GM18498 (cell line): ENCODE measurements around the gene KIF1B.
"Not testable (repeated sequence)": the region's sequence is repeated elsewhere in the genome, so short reads cannot be mapped to it uniquely, and the experiment has no call there.

Experiments used
- ATAC-seq: cut with Tn5 transposase; IDR thresholded peaks from one replicate; pipeline ENCODE4 v1.9.1; 2021; ENCODE audit warnings: mild to moderate bottlenecking, moderate library complexity; ENCODE audit not compliant: unreplicated experiment

KIF1B gene

GRCh38 chr1:10421637-10422036 is 211.3 kb downstream of the KIF1B start:
- no peak for ATAC-seq

DNA sequence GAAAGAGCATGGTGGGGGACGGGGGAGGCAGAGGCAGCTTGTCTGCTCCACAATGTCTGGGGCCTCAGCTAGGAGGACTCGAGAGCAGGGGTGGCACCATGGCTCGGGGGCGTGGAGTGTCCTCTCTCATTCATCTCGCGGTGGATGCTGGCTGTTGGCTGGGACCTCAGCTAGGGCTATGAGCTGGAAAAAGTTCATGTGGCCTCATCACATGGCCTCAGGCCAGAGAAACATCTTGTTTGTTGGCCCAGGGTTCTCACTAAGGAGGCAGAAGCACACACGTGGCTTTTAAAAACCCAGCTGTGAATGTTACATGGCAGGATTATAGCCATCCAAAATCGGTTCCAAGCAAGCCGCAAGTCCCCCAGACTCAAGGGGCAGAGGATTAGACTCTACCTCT is 213.7 kb downstream of the KIF1B start:
- ATAC-seq: no peak

- ATAC-seq: no peak
Measured at GRCh38 chr1:10424651-10425050, 214.3 kb downstream of the KIF1B start.

DNA sequence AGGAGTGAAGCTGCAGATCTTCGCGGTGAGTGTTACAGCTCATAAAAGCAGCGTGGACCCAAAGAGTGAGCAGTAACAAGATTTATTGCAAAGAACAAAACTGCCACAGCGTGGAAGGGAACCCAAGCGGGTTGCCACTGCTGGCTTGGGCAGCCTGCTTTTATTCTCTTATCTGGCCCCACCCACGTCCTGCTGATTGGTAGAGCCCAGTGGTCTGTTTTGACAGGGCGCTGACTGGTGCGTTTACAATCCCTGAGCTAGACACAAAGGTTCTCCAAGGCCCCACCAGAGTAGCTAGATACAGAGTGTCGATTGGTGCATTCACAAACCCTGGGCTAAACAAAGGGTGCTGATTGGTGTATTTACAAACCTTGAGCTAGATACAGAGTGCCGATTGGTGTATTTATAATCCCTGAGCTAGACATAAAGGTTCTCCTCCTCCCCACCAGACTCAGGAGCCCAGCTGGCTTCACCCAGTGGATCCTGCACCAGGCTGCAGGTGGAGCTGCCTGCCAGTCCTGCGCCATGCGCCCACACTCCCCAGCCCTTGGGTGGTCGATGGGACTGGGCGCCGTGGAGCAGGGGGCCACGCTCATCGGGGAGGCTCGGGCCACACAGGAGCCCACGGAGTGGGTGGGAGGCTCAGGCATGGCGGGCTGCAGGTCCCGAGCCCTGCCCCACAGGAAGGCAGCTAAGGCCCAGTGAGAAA is 215.6 kb downstream of the KIF1B start:
- ATAC-seq: not testable (repeated sequence)

DNA sequence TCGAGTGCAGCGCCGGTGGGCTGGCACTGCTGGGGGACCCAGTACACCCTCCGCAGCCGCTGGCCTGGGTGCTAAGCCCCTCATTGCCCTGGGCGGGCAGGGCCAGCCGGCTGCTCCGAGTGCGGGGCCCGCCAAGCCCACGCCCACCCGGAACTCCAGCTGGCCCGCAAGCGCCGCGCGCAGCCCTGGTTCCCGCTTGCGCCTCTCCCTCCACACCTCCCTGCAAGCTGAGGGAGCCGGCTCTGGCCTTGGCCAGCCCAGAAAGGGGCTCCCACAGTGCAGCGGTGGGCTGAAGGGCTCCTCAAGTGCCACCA is 216.1 kb downstream of the KIF1B start:
- ATAC-seq: not testable (repeated sequence)

- no peak for ATAC-seq
Measured at GRCh38 chr1:10428984-10429383, 218.6 kb downstream of the KIF1B start.

- ATAC-seq: peak; percentile 3
Measured at GRCh38 chr1:10429868-10430215, 219.5 kb downstream of the KIF1B start.

DNA sequence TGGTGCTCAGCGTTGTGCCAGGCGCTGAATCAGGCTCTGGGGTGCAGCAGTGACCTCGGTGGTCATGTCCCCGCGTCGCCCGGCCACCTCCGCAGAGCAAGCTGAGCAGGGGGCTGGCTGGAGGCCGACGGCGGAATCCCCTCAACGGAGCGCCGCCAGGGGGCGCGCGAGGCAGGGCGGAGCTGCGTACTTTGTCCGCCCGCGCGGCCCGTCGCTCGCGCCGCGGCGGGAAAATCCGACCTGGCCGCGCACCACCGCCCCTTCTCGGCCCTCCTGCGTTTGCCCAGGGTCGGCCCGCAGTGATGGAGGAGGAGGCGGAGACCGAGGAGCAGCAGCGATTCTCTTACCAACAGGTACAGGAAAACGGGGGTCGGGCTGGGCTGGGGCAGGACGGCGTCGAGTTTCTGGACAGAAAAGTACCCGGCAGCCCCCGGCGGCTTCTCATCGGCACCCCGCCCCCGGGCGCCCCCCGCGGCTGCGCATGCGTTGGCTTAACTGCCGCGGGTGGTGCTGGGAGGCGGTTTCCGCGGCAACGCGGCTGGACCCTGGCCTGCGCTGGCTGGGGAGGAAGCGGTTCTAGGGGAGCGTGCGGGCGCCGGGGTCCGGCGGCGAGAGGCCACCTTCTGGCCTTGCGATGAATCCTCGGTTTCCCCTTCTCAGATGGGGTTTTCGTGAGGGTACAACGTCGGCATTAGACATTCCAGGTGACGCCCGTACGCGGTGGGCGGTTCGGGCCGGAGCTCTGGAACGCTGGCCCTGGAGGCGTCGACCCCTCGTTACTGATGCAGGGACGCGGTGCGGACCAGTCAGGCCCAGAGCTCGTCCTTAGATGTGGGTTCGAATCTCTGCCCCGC is 220.1 kb downstream of the KIF1B start, which contains the start of gene CENPS:
Gene CENPS (plus strand): TSS at position 218 of the 854 bp plus-strand sequence. CDS start 85 bp downstream, at position 303.
- peak; percentile 86 for ATAC-seq
